ENCODE measurements around the gene FN3K. TPM values are rescaled to one million over a fixed set of nuclear protein-coding genes. Genes with fewer than 3 reads are reported as not detected.

Gene FN3K
- total and polyA plus RNA-seq, 2 of the 8 experiments (the other 6 are each of a cell fraction or from before 2014, with no cell fraction given): 0.88 to 14.2 TPM

DNA sequence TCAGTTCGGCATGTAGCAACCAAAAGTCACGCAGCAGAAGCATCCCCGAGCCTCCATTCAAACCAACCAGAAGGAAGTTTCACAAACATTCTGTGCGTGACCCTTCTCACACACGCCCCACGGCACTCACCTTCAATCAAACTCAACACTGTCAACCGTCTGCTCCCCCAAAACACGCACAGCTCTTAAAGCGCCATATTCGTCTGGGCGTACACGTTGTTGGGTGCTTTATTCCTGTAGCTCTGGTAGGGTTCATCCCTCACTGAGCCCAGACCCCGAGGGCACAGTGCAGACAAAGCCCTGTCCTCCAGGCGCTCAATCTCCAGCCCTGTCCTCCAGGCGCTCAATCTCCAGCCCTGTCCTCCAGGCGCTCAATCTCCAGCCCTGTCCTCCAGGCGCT lies 39.2 kb upstream of the FN3K start:
- H3K9me3 ChIP-seq (ENCODE audit: insufficient read depth in 2 of 2, low read depth in 1 of 2, low read length in 1 of 2): no peaks in the 10 kb centered on the region
- H3K14ac ChIP-seq (ENCODE audit: insufficient read length): no peak overlapping the region
- no peak overlapping the region for H3K23ac ChIP-seq (ENCODE audit: insufficient read length)
- H2BK5ac ChIP-seq (ENCODE audit: low read depth, low read length): no peak overlapping the region
- H3K4me2 ChIP-seq (ENCODE audit: insufficient read depth in 1 of 2, low read depth in 2 of 2, low read length in 2 of 2): no peak overlapping the region; a peak in 1 of 4 replicates
- no peak overlapping the region for H2BK12ac ChIP-seq (ENCODE audit: low read depth, low read length)
- H3K56ac ChIP-seq (replicated peaks; ENCODE audit: insufficient read length, low read depth, low read length): no peak overlapping the region
- no peak overlapping the region for H2BK20ac ChIP-seq (ENCODE audit: low read length)
- peaks cover 0 to 11% (median 6%) of the 10 kb centered on the region in 4 experiments; a peak in 4 of 7 replicates for H3K4me1 ChIP-seq (replicated peaks in 1 of 4; ENCODE audit: control insufficient read depth in 3 of 4, insufficient read depth in 4 of 4, low read length in 3 of 4)
- peaks cover 8% of the 10 kb centered on the region; the same call in 1 of the 2 replicates for H3K23me2 ChIP-seq (ENCODE audit: low read depth, low read length)
- no peak overlapping the region for H2BK120ac ChIP-seq (replicated peaks; ENCODE audit: low read depth, low read length)
- FAIRE-seq: no peak
- TF ChIP-seq ATF2 (IDR thresholded peaks at IDR 0.05; ENCODE audit: low read length): no peak
- TF ChIP-seq NANOG (IDR thresholded peaks at IDR 0.05; ENCODE audit: insufficient read depth, low read depth, low read length, poor library complexity, severe bottlenecking): no peak
- TF ChIP-seq MAX (IDR thresholded peaks at IDR 0.05): no peak
- no peak for TF ChIP-seq KDM1A (IDR thresholded peaks at IDR 0.05; ENCODE audit: borderline replicate concordance, low read length)
- no peak for TF ChIP-seq EGR1 (IDR thresholded peaks at IDR 0.05; ENCODE audit: borderline replicate concordance, low read depth, low read length)
- no peak for TF ChIP-seq KDM4A (IDR thresholded peaks at IDR 0.05; ENCODE audit: low read depth, low read length, severe bottlenecking)
- no peak for TF ChIP-seq JUND (IDR thresholded peaks at IDR 0.05; ENCODE audit: low read length)
- no peak for TF ChIP-seq RFX5 (IDR thresholded peaks at IDR 0.05; ENCODE audit: borderline replicate concordance, low read depth, low read length)
- TF ChIP-seq SIX5 (IDR thresholded peaks at IDR 0.05; ENCODE audit: low read depth, low read length): no peak
- TF ChIP-seq SP1 (IDR thresholded peaks at IDR 0.05; ENCODE audit: low read depth, low read length): no peak
- no peak overlapping the region for H3K4ac ChIP-seq (replicated peaks; ENCODE audit: insufficient read length, low read depth, low read length)
- H3K79me1 ChIP-seq (ENCODE audit: low read depth, low read length): no peaks in the 10 kb centered on the region
- no peak overlapping the region for H2BK15ac ChIP-seq (ENCODE audit: low read length)
- H4K8ac ChIP-seq (ENCODE audit: extremely low read depth, insufficient read depth, low read length): no peak overlapping the region
- no peaks in the 10 kb centered on the region for H3K79me2 ChIP-seq (ENCODE audit: control insufficient read depth in 1 of 2, insufficient read depth in 2 of 2, low read length in 2 of 2)
- peaks cover 0 to 9% of the 10 kb centered on the region in 2 experiments for H4K20me1 ChIP-seq (replicated peaks in 1 of 2; ENCODE audit: control insufficient read depth in 1 of 2, insufficient read depth in 2 of 2, low read length in 2 of 2)
- H3K18ac ChIP-seq (ENCODE audit: extremely low read depth, low read length): no peak overlapping the region
- H2AFZ ChIP-seq (ENCODE audit: low read length): no peak overlapping the region
- no peak overlapping the region for H3K27ac ChIP-seq (ENCODE audit: low read depth, low read length)
- H3K27me3 ChIP-seq (replicated peaks in 1 of 4; ENCODE audit: control insufficient read depth in 3 of 4, extremely low read depth in 1 of 4, insufficient read depth in 3 of 4, low read length in 3 of 4): peaks cover 16 to 34% (median 24%) of the 10 kb centered on the region in 4 experiments
- no peak overlapping the region for H4K91ac ChIP-seq (replicated peaks; ENCODE audit: insufficient read length, low read length)
- H2AK5ac ChIP-seq (ENCODE audit: low read depth, low read length): no peak overlapping the region
- WGBS, 2 experiments (ENCODE audit: extremely low coverage in 1 of 2, insufficient coverage in 1 of 2, insufficient read length in 1 of 2, insufficient replicate concordance in 2 of 2, low coverage in 1 of 2, low lambda C conversion rate in 2 of 2, missing lambda C conversion rate in 1 of 2): 92% methylated on average over 16 of the region's 17 CpGs; no CpG with 5 or more reads in 1 of the 2 experiments
- no peak overlapping the region for H4K5ac ChIP-seq (ENCODE audit: insufficient read length, low read depth, low read length)
- no peak for DNase-seq (ENCODE audit: low read depth in 1 of 2, low spot score in 2 of 2)
- POLR2A ChIA-PET (ENCODE audit: partially characterized antibody): interaction anchor here (0.6 kb wide), 1 partner anchor 324 kb away, joined by 4 read pairs; no protein-coding TSS in a partner anchor
- H3K9ac ChIP-seq (replicated peaks in 1 of 4; ENCODE audit: extremely low read depth in 1 of 4, low read depth in 3 of 4, low read length in 3 of 4): no peak overlapping the region
- no peak overlapping the region for H3K4me3 ChIP-seq (ENCODE audit: extremely low read depth in 1 of 4, insufficient read depth in 2 of 4, low read depth in 3 of 4, low read length in 4 of 4)
- no peaks in the 10 kb centered on the region; a peak in 1 of 8 replicates for H3K36me3 ChIP-seq (ENCODE audit: control insufficient read depth in 2 of 4, insufficient read depth in 4 of 4, low read length in 3 of 4)
- CTCF ChIA-PET (ENCODE audit: partially characterized antibody): interaction anchor here (0.9 to 1.7 kb wide), 4 partner anchors 16 to 60 kb away, joined by 3 to 9 read pairs (median 3); no protein-coding TSS in a partner anchor

Measured in H1 (cell line).